ENCODE measurements around the gene GPHN.

DNA sequence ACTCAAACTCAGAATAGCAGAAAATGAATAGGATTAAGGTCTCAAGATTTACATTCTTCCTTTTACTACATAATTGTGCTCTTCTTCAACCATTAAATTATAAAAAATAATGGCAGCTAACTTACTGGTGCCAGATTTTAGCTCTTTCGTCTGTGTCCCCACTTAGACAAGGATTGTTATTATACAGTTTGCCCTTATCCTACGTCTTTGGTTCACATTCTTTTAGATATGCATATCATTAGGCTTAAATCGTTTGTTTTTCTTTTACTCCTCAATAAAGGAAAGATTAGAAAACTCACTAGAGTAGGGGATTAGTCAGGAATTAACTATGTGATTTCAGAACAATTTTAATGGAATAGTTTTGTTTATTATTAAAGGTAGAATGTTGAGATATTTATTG lies 551.6 kb downstream of the GPHN start:
- TF ChIP-seq, protein P1, sequence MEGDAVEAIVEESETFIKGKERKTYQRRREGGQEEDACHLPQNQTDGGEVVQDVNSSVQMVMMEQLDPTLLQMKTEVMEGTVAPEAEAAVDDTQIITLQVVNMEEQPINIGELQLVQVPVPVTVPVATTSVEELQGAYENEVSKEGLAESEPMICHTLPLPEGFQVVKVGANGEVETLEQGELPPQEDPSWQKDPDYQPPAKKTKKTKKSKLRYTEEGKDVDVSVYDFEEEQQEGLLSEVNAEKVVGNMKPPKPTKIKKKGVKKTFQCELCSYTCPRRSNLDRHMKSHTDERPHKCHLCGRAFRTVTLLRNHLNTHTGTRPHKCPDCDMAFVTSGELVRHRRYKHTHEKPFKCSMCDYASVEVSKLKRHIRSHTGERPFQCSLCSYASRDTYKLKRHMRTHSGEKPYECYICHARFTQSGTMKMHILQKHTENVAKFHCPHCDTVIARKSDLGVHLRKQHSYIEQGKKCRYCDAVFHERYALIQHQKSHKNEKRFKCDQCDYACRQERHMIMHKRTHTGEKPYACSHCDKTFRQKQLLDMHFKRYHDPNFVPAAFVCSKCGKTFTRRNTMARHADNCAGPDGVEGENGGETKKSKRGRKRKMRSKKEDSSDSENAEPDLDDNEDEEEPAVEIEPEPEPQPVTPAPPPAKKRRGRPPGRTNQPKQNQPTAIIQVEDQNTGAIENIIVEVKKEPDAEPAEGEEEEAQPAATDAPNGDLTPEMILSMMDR (IDR thresholded peaks at IDR 0.05; ENCODE audit: low read length), result no peak
- TF ChIP-seq EZH2 (IDR thresholded peaks at IDR 0.05; ENCODE audit: borderline replicate concordance, low read length), result no peak
